ENCODE data around the gene CGN.

GRCh38 chr1:151512801-151513625, 1.8 kb downstream of the CGN start:
- TF ChIP-seq CTCF (IDR thresholded peaks at IDR 0.05) (no peak), POLR2A (IDR thresholded peaks at IDR 0.05) (no peak)
